Stromal cell of bone marrow (primary cell): Measurements from ENCODE around the gene HBA1.
"Not testable (repeated sequence)": the region's sequence is repeated elsewhere in the genome, so short reads cannot be mapped to it uniquely, and the experiment has no call there.

Experiments
- DNase-seq: peaks from one replicate; pipeline ENCODE4 v3.0.0-alpha.2; 2012; ENCODE audit warnings: low read depth

The HBA1 gene

GRCh38 chr16:176477-177382, at the start of gene HBA1:
Gene HBA1, plus strand, starts transcription at chr16:176680. Its CDS starts 37 bp downstream, at chr16:176717.
- DNase-seq = not testable (repeated sequence)

- DNase-seq = no peak
These were observed 47.4 kb upstream of the HBA1 start for GRCh38 chr16:129075-129474.

DNA sequence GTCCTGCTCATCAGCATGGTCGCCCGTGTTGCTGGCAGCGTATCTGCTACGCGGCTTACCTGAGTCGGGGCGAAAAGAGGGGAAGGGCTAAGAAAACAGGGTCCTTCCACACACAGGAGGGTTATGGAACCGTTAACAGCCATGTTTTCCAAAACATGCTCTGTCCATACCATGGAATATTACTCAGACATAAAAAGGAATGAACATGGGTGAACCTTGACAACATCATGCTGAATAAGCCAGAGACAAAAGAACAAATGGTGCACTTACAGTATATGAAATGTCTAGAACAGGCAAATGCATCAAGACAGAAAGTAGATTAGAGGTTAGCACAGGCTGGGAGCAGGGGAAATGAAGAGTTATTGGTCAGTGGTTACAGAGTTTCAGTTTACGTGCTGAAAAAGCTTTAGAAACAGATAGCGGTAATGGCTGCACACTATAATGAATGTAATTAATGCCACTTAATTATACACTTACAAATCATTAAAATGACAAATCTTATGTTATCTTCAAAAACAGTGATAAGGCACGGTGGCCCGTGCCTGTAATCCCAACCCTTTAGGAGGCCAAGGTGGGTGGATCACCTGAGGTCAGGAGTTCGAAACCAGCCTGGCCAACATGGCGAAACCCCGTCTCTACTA, 45.8 kb upstream of the HBA1 start:
- DNase-seq = no peak

GRCh38 chr16:132120-132519, 44.4 kb upstream of the HBA1 start:
- no peak for DNase-seq

GRCh38 chr16:133716-134115, 42.8 kb upstream of the HBA1 start:
- DNase-seq = no peak

DNA sequence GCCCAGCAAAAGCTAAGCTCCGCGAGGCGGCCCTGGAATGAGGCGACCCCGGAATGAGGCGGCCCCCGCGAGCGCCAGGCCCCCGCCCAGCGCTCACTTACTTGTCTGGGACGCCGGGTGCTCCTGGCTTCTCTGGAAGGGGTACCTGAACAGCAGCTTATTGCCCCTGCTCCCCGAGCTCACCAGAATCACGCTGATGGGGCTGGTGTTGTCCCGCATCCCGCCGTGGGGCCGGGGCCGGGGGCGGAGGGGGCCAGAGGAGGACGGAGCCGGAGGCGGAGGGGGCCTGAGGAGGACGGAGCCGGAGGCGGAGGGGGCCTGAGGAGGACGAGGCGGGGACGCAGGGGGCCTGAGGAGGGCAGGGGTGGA, 38.4 kb upstream of the HBA1 start:
- DNase-seq = no peak

GRCh38 chr16:140175-140857, 36.2 kb upstream of the HBA1 start:
- no peak for DNase-seq

DNA sequence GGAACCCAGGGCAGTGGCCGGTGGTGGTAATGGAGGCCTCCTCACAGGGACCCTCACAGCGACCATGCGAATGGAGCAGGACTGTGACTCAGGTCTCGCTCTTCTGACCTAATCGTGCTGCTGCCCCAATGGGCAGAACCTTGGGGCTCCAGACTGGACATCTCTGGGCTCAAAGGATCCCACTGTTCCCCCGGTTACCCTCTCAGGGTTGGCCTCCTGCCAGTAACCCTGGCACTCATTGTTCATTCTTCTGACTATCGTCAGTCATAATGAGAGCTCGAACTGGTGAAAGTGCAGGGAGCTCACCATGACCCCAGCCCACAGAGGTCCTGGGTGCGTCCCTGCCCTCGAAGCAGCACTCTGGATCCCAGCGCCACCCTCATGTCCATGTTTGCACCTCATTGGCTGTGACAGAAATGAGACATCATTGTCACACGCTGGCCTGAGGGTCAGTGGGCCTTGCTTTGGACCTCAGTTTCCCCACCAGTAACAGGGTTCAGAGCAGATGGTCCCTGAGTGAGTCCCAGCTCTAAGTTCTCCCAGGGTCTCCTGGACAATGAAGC, 34.0 kb upstream of the HBA1 start:
- no peak for DNase-seq

- DNase-seq = no peak
These were observed 33.4 kb upstream of the HBA1 start for GRCh38 chr16:143047-143446.

DNA sequence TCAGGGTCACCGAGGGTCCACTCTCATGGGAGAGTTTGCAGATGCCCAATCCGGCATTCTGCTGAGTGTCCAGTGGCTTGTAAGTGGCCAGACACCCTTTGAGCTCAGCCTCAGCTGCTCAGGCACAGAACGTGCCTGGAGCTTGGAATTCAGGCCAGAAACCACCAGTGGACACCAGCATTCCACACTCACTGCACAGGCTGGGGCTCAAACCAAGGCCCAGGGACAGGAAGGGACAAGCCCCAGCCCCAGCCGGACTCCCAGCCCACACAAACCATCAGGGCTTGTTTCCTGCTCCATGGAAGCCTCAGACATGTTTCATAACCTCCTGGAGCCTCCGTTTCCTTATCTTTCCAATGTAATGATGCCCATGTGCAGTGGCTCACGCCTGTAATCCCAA, 33.0 kb upstream of the HBA1 start:
- DNase-seq = no peak

DNA sequence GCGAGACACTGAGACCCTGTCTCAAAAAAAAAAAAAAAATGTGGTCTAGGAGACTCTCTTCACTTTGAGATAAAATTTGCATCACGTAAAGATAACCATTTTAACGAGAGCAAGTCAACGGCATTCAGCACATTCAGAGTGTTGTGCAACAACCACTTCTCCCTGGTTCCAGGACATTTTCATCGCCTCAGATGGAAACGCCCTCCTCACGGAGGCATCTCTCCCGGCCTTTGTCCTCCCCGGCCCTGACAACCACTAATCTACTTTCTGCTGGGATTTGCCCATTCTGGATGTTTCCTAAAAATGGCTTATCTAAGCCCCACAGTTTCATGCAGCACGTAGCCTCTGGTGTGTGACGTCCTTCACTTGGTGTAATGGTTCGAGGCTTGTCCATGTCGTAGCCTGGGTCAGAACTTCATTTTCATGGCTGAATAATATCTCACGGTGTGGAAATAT, 31.7 kb upstream of the HBA1 start:
- DNase-seq = no peak

DNA sequence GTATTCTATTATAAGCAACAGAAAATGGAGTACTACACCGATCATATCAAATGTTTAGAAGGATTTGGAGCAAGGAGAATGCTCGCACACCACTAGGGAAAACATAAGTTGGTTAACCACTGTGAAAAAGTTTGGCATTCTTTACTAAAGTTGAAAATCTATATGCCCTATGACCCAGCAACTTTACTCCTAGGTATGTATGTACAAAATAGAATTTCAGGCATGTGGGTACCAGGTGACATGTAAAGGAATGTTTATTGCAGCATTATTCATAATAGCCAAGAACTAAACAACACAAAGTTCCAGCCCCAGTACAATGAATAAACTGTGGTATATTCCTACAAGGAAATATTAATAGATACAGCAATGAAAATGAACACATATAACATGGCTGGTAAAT, 29.8 kb upstream of the HBA1 start:
- DNase-seq = no peak

- DNase-seq = no peak
These were observed 27.3 kb upstream of the HBA1 start for GRCh38 chr16:149024-149660.

DNA sequence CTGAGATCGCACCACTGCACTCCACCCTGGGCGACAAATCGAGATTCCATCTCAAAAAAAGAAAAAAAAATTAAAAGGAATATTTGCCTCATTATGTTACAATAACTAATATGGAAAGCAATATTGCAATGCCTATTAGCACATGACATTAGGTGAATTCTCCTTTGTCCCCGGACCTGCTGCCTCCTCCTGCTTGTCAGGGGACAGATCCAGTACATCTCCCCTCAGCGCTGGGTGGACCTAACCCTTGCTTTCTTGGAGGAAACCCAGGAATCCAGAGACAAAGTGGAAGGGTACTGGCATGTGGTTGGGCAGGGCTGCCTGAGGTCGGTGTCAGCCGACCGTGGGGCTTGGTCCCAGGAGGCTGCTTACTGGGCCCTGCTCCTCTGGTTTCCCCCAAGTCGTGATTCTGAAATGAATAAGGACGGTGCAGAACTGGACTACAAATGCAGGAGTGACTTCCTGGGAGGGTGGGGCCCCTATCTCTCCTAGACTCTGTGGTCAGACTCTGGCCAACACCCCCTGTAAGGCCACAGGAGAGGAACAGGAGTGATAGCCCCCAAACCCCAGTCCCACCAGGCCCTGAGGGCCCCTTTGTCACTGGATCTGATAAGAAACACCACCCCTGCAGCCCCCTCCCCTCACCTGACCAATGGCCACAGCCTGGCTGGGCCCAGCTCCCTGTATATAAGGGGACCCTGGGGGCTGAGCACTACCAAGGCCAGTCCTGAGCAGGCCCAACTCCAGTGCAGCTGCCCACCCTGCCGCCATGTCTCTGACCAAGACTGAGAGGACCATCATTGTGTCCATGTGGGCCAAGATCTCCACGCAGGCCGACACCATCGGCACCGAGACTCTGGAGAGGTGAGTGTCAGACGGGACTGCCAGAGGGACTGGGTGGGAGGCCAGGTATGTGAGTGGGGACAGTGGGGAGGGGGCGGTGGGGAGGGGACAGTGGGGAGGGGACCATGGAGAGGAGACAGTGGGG, 24.0 kb upstream of the HBA1 start, which contains the start of gene HBZ:
Gene HBZ (plus strand): TSS at position 504 of the 988 bp plus-strand sequence. CDS start 266 bp downstream, at position 770.
- no peak for DNase-seq

- not testable (repeated sequence) for DNase-seq
These were observed 23.4 kb upstream of the HBA1 start for GRCh38 chr16:153129-153521.

DNA sequence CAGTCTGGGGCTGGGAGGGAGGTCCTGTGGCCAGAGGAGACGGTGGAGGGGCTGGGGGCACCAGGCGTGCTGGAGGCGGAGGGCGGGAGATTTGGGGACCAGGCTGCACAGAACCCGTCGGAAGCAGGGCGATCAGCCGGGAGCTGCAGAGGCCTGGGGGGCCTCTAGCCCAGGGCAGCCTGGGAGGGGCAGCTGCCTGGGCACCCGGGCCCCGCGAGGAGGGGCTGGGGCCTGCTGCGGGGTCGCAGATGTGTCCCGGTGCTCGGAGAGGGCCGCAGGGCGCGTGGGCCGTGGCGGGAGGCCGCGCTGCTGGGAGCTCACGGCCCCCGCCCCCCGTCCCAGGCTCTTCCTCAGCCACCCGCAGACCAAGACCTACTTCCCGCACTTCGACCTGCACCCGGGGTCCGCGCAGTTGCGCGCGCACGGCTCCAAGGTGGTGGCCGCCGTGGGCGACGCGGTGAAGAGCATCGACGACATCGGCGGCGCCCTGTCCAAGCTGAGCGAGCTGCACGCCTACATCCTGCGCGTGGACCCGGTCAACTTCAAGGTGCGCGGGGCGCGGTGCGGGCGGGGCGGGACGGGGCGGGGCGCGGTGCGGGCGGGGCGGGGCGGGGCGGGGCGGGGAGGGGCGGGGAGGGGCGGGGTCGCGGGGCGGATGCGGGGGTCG, 22.8 kb upstream of the HBA1 start:
- not testable (repeated sequence) for DNase-seq

DNA sequence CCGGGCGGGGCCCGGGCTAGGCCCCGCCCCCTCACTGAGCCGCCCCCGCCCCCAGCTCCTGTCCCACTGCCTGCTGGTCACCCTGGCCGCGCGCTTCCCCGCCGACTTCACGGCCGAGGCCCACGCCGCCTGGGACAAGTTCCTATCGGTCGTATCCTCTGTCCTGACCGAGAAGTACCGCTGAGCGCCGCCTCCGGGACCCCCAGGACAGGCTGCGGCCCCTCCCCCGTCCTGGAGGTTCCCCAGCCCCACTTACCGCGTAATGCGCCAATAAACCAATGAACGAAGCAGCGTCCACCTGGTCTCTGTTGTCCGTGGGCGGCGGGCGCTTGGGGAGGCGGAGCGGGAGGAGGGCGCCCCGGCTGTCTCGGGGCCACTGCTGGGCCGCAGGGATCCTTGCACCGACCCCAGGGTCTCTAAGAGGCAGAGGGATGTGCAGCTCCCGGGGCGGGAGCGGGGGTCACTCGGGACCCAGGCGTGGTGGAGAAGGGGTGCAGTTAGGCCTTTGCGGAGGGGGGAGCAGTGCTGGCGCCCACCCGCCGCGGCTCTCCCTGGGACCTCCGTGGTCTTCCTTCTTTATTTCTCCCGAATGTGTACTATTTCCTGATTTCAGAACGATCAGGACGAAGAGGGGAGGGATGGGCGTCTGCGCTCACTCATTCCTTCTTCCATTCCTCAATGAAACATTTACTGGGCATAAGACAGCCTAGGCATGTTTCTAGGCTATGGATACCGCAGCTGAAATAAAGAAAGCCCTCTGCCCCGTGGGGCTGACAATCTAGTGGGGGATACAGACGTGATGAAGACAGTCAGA, 22.1 kb upstream of the HBA1 start:
- DNase-seq = no peak

- no peak for DNase-seq
These were observed 21.5 kb upstream of the HBA1 start for GRCh38 chr16:155031-155398.

- no peak for DNase-seq
These were observed 17.2 kb upstream of the HBA1 start for GRCh38 chr16:159136-159849.
